Immature natural killer cell (primary cell): ENCODE data around the gene TRIM74. TPM values are rescaled to one million over a fixed set of nuclear protein-coding genes. Genes with fewer than 3 reads are reported as not detected.
"Not testable (repeated sequence)": the region's sequence is repeated elsewhere in the genome, so short reads cannot be mapped to it uniquely, and the experiment has no call there.

Source experiments
- DNase-seq, 3 donors: peaks; one replicate each; pipeline ENCODE4 v3.0.0; 2022; ENCODE audit warnings: mixed read lengths in 1 of 3
- H3K27ac Mint-ChIP-seq, 6 donors: one replicate each; pipeline ENCODE4 v1.8.0; 2020; ENCODE audit warnings: mixed read lengths in 6 of 6, mild to moderate bottlenecking in 5 of 6, inconsistent platforms in 4 of 6, moderate library complexity in 3 of 6
- H3K27me3 Mint-ChIP-seq, 3 donors: one replicate each; pipeline ENCODE4 v1.8.0; 2020 to 2021; ENCODE audit warnings: low read depth in 3 of 3, mild to moderate bottlenecking in 3 of 3, mixed read lengths in 3 of 3, moderate library complexity in 3 of 3, inconsistent platforms in 1 of 3
- H3K36me3 Mint-ChIP-seq, 3 donors: one replicate each; pipeline ENCODE4 v1.8.0; 2020; ENCODE audit warnings: mixed read lengths in 3 of 3, inconsistent platforms in 2 of 3, mild to moderate bottlenecking in 2 of 3
- H3K4me1 Mint-ChIP-seq, 2 donors: one replicate each; pipeline ENCODE4 v1.8.0; 2020; ENCODE audit warnings: inconsistent platforms in 2 of 2, mild to moderate bottlenecking in 2 of 2, mixed read lengths in 2 of 2, moderate library complexity in 1 of 2
- H3K4me3 Mint-ChIP-seq, 5 donors: one replicate each; pipeline ENCODE4 v1.8.0; 2020; ENCODE audit warnings: mild to moderate bottlenecking in 5 of 5, mixed read lengths in 5 of 5, inconsistent platforms in 3 of 5, moderate library complexity in 3 of 5
- H3K9me3 Mint-ChIP-seq, 6 donors: one replicate each; pipeline ENCODE4 v1.8.0; 2020; ENCODE audit warnings: mild to moderate bottlenecking in 6 of 6, mixed read lengths in 6 of 6, inconsistent platforms in 4 of 6, moderate library complexity in 3 of 6
- polyA plus RNA-seq, 3 donors: library from polyadenylated mRNA; unstranded; fragments of 300-500 nt; fragmentation: Illumina TruSeq; gene quantifications; one replicate each; pipeline ENCODE4 v1.2.3, GENCODE V29; 2021

Gene TRIM74
- polyA plus RNA-seq, 3 donors from 2014 or later, result not detected

GRCh38 chr7:72969688-72970087 lies 422 bp upstream of the TRIM74 start:
- DNase-seq, H3K9me3 Mint-ChIP-seq, H3K27ac Mint-ChIP-seq, H3K27me3 Mint-ChIP-seq, H3K4me1 Mint-ChIP-seq, H3K36me3 Mint-ChIP-seq, H3K4me3 Mint-ChIP-seq: not testable (repeated sequence)

GRCh38 chr7:72966892-72967291 lies 2.4 kb downstream of the TRIM74 start:
- not testable (repeated sequence) for H3K4me1 Mint-ChIP-seq, H3K27me3 Mint-ChIP-seq

GRCh38 chr7:72965186-72965975 lies 3.9 kb downstream of the TRIM74 start:
- H3K27me3 Mint-ChIP-seq, H3K9me3 Mint-ChIP-seq, H3K4me3 Mint-ChIP-seq, H3K36me3 Mint-ChIP-seq, H3K27ac Mint-ChIP-seq, H3K4me1 Mint-ChIP-seq, DNase-seq: not testable (repeated sequence)

More at GRCh38 chr7:72966892-72967291, 2.4 kb downstream of the TRIM74 start:
- not testable (repeated sequence) for H3K27ac Mint-ChIP-seq, H3K36me3 Mint-ChIP-seq, H3K4me3 Mint-ChIP-seq, DNase-seq, H3K9me3 Mint-ChIP-seq

- H3K27me3 Mint-ChIP-seq, DNase-seq, H3K27ac Mint-ChIP-seq, H3K4me3 Mint-ChIP-seq, H3K9me3 Mint-ChIP-seq, H3K4me1 Mint-ChIP-seq, H3K36me3 Mint-ChIP-seq: not testable (repeated sequence)
These were observed 6.2 kb downstream of the TRIM74 start for GRCh38 chr7:72963056-72963455.

GRCh38 chr7:72961346-72961650 lies 8.0 kb downstream of the TRIM74 start:
- not testable (repeated sequence) for H3K36me3 Mint-ChIP-seq, H3K27ac Mint-ChIP-seq, H3K4me3 Mint-ChIP-seq, H3K4me1 Mint-ChIP-seq, H3K27me3 Mint-ChIP-seq, DNase-seq, H3K9me3 Mint-ChIP-seq

- not testable (repeated sequence) for H3K27ac Mint-ChIP-seq, H3K9me3 Mint-ChIP-seq, H3K4me1 Mint-ChIP-seq, H3K27me3 Mint-ChIP-seq, H3K4me3 Mint-ChIP-seq, H3K36me3 Mint-ChIP-seq, DNase-seq
These were observed 8.5 kb downstream of the TRIM74 start for GRCh38 chr7:72960626-72961345.

- not testable (repeated sequence) for H3K27ac Mint-ChIP-seq, H3K4me3 Mint-ChIP-seq, H3K4me1 Mint-ChIP-seq
These were observed 9.2 kb downstream of the TRIM74 start for GRCh38 chr7:72960029-72960428.

GRCh38 chr7:72954563-72955198 lies 14.6 kb downstream of the TRIM74 start:
- Mint-ChIP-seq H3K27ac (peak overlapping the region in 3 of 6 donors; percentile 81 to 91 (median 87)), H3K4me3 (peak overlapping the region; percentile 56 to 79 (median 75))
- H3K36me3 Mint-ChIP-seq, H3K9me3 Mint-ChIP-seq, H3K27me3 Mint-ChIP-seq, H3K4me1 Mint-ChIP-seq: not testable (repeated sequence)
- DNase-seq, result peak; percentile 29 to 45 (median 33)

More at GRCh38 chr7:72960029-72960428, 9.2 kb downstream of the TRIM74 start:
- H3K36me3 Mint-ChIP-seq, H3K9me3 Mint-ChIP-seq, H3K27me3 Mint-ChIP-seq, DNase-seq: not testable (repeated sequence)

GRCh38 chr7:72953901-72954562 lies 15.2 kb downstream of the TRIM74 start:
- not testable (repeated sequence) for H3K27ac Mint-ChIP-seq, H3K36me3 Mint-ChIP-seq, DNase-seq, H3K9me3 Mint-ChIP-seq, H3K27me3 Mint-ChIP-seq, H3K4me1 Mint-ChIP-seq
- H3K4me3 Mint-ChIP-seq, result peak overlapping the region in 1 of 5 donors; percentile 41

- H3K4me3 Mint-ChIP-seq, H3K36me3 Mint-ChIP-seq, H3K9me3 Mint-ChIP-seq, DNase-seq, H3K27me3 Mint-ChIP-seq, H3K27ac Mint-ChIP-seq, H3K4me1 Mint-ChIP-seq: not testable (repeated sequence)
These were observed 18.8 kb downstream of the TRIM74 start for GRCh38 chr7:72950432-72950831.

GRCh38 chr7:72949686-72950085 lies 19.6 kb downstream of the TRIM74 start:
- H3K27me3 Mint-ChIP-seq, H3K27ac Mint-ChIP-seq, H3K36me3 Mint-ChIP-seq, H3K4me3 Mint-ChIP-seq, DNase-seq, H3K9me3 Mint-ChIP-seq, H3K4me1 Mint-ChIP-seq: not testable (repeated sequence)

- H3K36me3 Mint-ChIP-seq, H3K4me3 Mint-ChIP-seq, H3K27me3 Mint-ChIP-seq: not testable (repeated sequence)
These were observed 20.0 kb downstream of the TRIM74 start for GRCh38 chr7:72949276-72949675.

GRCh38 chr7:72948714-72949113 lies 20.6 kb downstream of the TRIM74 start:
- not testable (repeated sequence) for H3K9me3 Mint-ChIP-seq, DNase-seq, H3K36me3 Mint-ChIP-seq, H3K27ac Mint-ChIP-seq, H3K4me1 Mint-ChIP-seq, H3K27me3 Mint-ChIP-seq, H3K4me3 Mint-ChIP-seq

More at GRCh38 chr7:72949276-72949675, 20.0 kb downstream of the TRIM74 start:
- not testable (repeated sequence) for DNase-seq, H3K9me3 Mint-ChIP-seq, H3K4me1 Mint-ChIP-seq, H3K27ac Mint-ChIP-seq

- H3K27ac Mint-ChIP-seq, H3K27me3 Mint-ChIP-seq, H3K4me3 Mint-ChIP-seq, DNase-seq, H3K9me3 Mint-ChIP-seq, H3K36me3 Mint-ChIP-seq: not testable (repeated sequence)
- H3K4me1 Mint-ChIP-seq, result peaks cover 9 to 15% of the 10 kb centered on the region in 2 donors
These were observed 23.0 kb downstream of the TRIM74 start for GRCh38 chr7:72946130-72946745.
